ENCODE measurements around the gene CSF2RB. TPM values are rescaled to one million over a fixed set of nuclear protein-coding genes. Genes with fewer than 3 reads are reported as not detected.

The CSF2RB gene
- total RNA-seq, 1 experiment from 2014 or later, result 0.07 TPM

GRCh38 chr22:36893262-36893661, 20.2 kb upstream of the CSF2RB start:
- CTCF ChIA-PET, result no interaction called here
- POLR2A ChIA-PET, result no interaction called here

DNA sequence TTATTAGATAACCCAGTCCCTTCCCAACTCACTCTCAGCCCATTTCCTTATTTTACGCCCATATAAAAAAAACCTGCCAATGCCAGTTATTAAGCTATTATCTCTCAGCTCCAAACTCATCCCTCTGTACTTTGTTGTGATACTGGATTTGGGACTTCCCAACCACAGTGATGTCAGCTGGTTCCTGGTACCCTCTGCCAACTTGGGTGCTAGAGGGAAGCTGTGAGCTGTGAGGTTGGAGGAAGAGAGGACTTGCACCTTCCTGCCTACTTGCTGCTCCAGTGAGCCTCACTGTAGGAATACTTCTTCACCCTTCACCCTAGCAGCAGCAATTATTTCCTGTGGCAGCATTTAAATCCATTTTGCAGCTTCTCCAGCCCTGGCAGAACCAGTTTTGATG, 19.2 kb upstream of the CSF2RB start:
- ChIA-PET POLR2A (no interaction called here), CTCF (interaction anchor here (1.0 kb wide), 1 partner anchor 38 kb away, joined by 3 read pairs; no protein-coding TSS in a partner anchor)
- DNase-seq (ENCODE audit: low spot score) (no peak), ATAC-seq (no peak)
- TF ChIP-seq, protein P1, sequence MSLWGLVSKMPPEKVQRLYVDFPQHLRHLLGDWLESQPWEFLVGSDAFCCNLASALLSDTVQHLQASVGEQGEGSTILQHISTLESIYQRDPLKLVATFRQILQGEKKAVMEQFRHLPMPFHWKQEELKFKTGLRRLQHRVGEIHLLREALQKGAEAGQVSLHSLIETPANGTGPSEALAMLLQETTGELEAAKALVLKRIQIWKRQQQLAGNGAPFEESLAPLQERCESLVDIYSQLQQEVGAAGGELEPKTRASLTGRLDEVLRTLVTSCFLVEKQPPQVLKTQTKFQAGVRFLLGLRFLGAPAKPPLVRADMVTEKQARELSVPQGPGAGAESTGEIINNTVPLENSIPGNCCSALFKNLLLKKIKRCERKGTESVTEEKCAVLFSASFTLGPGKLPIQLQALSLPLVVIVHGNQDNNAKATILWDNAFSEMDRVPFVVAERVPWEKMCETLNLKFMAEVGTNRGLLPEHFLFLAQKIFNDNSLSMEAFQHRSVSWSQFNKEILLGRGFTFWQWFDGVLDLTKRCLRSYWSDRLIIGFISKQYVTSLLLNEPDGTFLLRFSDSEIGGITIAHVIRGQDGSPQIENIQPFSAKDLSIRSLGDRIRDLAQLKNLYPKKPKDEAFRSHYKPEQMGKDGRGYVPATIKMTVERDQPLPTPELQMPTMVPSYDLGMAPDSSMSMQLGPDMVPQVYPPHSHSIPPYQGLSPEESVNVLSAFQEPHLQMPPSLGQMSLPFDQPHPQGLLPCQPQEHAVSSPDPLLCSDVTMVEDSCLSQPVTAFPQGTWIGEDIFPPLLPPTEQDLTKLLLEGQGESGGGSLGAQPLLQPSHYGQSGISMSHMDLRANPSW (CRISPR knock-in tag; conservative IDR thresholded peaks at IDR 0.05; ENCODE audit: low read depth), result no peak
- TF ChIP-seq ZNF263 (CRISPR knock-in tag; IDR thresholded peaks at IDR 0.05; ENCODE audit: low read depth) (no peak), MYBL2 (CRISPR knock-in tag; IDR thresholded peaks at IDR 0.05) (no peak), TEAD4 (CRISPR knock-in tag; IDR thresholded peaks at IDR 0.05) (no peak), GABPB1 (CRISPR knock-in tag; IDR thresholded peaks at IDR 0.05) (no peak), GTF2I (CRISPR knock-in tag; conservative IDR thresholded peaks at IDR 0.05) (no peak), ETV6 (CRISPR knock-in tag; IDR thresholded peaks at IDR 0.05) (no peak), ZNF121 (CRISPR knock-in tag; IDR thresholded peaks at IDR 0.05) (no peak), ATF6 (CRISPR knock-in tag; IDR thresholded peaks at IDR 0.05) (no peak), ZMAT4 (CRISPR knock-in tag; IDR thresholded peaks at IDR 0.05) (no peak), NFE2L1 (CRISPR knock-in tag; IDR thresholded peaks at IDR 0.05) (no peak)
- TF ChIP-seq, protein P2, sequence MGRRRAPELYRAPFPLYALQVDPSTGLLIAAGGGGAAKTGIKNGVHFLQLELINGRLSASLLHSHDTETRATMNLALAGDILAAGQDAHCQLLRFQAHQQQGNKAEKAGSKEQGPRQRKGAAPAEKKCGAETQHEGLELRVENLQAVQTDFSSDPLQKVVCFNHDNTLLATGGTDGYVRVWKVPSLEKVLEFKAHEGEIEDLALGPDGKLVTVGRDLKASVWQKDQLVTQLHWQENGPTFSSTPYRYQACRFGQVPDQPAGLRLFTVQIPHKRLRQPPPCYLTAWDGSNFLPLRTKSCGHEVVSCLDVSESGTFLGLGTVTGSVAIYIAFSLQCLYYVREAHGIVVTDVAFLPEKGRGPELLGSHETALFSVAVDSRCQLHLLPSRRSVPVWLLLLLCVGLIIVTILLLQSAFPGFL (CRISPR knock-in tag; IDR thresholded peaks at IDR 0.05; ENCODE audit: borderline replicate concordance), result no peak
- TF ChIP-seq, protein P3, sequence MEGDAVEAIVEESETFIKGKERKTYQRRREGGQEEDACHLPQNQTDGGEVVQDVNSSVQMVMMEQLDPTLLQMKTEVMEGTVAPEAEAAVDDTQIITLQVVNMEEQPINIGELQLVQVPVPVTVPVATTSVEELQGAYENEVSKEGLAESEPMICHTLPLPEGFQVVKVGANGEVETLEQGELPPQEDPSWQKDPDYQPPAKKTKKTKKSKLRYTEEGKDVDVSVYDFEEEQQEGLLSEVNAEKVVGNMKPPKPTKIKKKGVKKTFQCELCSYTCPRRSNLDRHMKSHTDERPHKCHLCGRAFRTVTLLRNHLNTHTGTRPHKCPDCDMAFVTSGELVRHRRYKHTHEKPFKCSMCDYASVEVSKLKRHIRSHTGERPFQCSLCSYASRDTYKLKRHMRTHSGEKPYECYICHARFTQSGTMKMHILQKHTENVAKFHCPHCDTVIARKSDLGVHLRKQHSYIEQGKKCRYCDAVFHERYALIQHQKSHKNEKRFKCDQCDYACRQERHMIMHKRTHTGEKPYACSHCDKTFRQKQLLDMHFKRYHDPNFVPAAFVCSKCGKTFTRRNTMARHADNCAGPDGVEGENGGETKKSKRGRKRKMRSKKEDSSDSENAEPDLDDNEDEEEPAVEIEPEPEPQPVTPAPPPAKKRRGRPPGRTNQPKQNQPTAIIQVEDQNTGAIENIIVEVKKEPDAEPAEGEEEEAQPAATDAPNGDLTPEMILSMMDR (IDR thresholded peaks at IDR 0.05), result no peak
- Mint-ChIP-seq H3K9me3 (peaks cover 26% of the 10 kb centered on the region), H3K27ac (no peak overlapping the region), H3K27me3 (ENCODE audit: low read depth) (peaks cover 37% of the 10 kb centered on the region), H3K36me3 (peaks cover 18% of the 10 kb centered on the region), H3K4me3 (no peak overlapping the region), H3K4me1 (peaks cover 5% of the 10 kb centered on the region; the same call in 1 of the 2 replicates)

More at GRCh38 chr22:36893262-36893661, 20.2 kb upstream of the CSF2RB start:
- peaks cover 32% of the 10 kb centered on the region for H3K27me3 Mint-ChIP-seq (ENCODE audit: low read depth)
- peaks cover 29% of the 10 kb centered on the region for H3K9me3 Mint-ChIP-seq
- no peak for ATAC-seq
- peaks cover 20% of the 10 kb centered on the region for H3K36me3 Mint-ChIP-seq
- no peak overlapping the region for H3K4me3 Mint-ChIP-seq
- H3K27ac Mint-ChIP-seq, result no peak overlapping the region
- no peak for DNase-seq (ENCODE audit: low spot score)
- H3K4me1 Mint-ChIP-seq, result peaks cover 5% of the 10 kb centered on the region; the same call in 1 of the 2 replicates
- TF ChIP-seq, protein P4, sequence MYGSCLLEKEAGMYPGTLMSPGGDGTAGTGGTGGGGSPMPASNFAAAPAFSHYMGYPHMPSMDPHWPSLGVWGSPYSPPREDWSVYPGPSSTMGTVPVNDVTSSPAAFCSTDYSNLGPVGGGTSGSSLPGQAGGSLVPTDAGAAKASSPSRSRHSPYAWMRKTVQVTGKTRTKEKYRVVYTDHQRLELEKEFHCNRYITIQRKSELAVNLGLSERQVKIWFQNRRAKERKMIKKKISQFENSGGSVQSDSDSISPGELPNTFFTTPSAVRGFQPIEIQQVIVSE (CRISPR knock-in tag; IDR thresholded peaks at IDR 0.05; ENCODE audit: borderline replicate concordance), result no peak
- TF ChIP-seq TP53 (CRISPR knock-in tag; IDR thresholded peaks at IDR 0.05) (no peak), RELA (CRISPR knock-in tag; IDR thresholded peaks at IDR 0.05; ENCODE audit: borderline replicate concordance) (no peak)
